ENCODE data around the gene SNAI3. TPM values are rescaled to one million over a fixed set of nuclear protein-coding genes. Genes with fewer than 3 reads are reported as not detected.
A peak's percentile ranks its signal among the peaks of the same experiment; 100 is the strongest.

Gene SNAI3
- total and polyA plus RNA-seq, 2 of the 8 experiments (the other 6 are each of a cell fraction or from before 2014, with no cell fraction given): 8.5 to 13.3 TPM

- Histone ChIP-seq H2BK15ac (ENCODE audit: low read length) (no peak overlapping the region), H3K4ac (replicated peaks; ENCODE audit: insufficient read length, low read depth, low read length) (no peak overlapping the region), H4K8ac (ENCODE audit: extremely low read depth, insufficient read depth, low read length) (peak overlapping the region; percentile 14), H3K18ac (ENCODE audit: extremely low read depth, low read length) (no peak overlapping the region; the same call in 1 of the 2 replicates), H3K4me1 (replicated peaks in 1 of 4; ENCODE audit: control insufficient read depth in 3 of 4, insufficient read depth in 4 of 4, low read length in 3 of 4) (peaks cover 0 to 27% (median 12%) of the 10 kb centered on the region in 4 experiments; a peak in 6 of 7 replicates), H2BK12ac (ENCODE audit: low read depth, low read length) (no peak overlapping the region), H3K27ac (ENCODE audit: low read depth, low read length) (no peak overlapping the region), H4K91ac (replicated peaks; ENCODE audit: insufficient read length, low read length) (no peak overlapping the region), H4K20me1 (replicated peaks in 1 of 2; ENCODE audit: control insufficient read depth in 1 of 2, insufficient read depth in 2 of 2, low read length in 2 of 2) (peaks cover 2 to 7% of the 10 kb centered on the region in 2 experiments), H3K36me3 (ENCODE audit: control insufficient read depth in 2 of 4, insufficient read depth in 4 of 4, low read length in 3 of 4) (peaks cover 4 to 20% (median 11%) of the 10 kb centered on the region in 4 experiments; a peak in 5 of 8 replicates), H3K56ac (replicated peaks; ENCODE audit: insufficient read length, low read depth, low read length) (no peak overlapping the region), H4K5ac (ENCODE audit: insufficient read length, low read depth, low read length) (no peak overlapping the region), H3K79me2 (ENCODE audit: control insufficient read depth in 1 of 2, insufficient read depth in 2 of 2, low read length in 2 of 2) (no peaks in the 10 kb centered on the region), H2BK20ac (ENCODE audit: low read length) (no peak overlapping the region), H3K9ac (replicated peaks in 1 of 4; ENCODE audit: extremely low read depth in 1 of 4, low read depth in 3 of 4, low read length in 3 of 4) (no peak overlapping the region), H2BK5ac (ENCODE audit: low read depth, low read length) (no peak overlapping the region), H3K14ac (ENCODE audit: insufficient read length) (no peak overlapping the region), H3K27me3 (replicated peaks in 1 of 4; ENCODE audit: control insufficient read depth in 3 of 4, extremely low read depth in 1 of 4, insufficient read depth in 3 of 4, low read length in 3 of 4) (peaks cover 0 to 4% (median 0%) of the 10 kb centered on the region in 4 experiments; a peak in 2 of 7 replicates), H3K79me1 (ENCODE audit: low read depth, low read length) (no peaks in the 10 kb centered on the region; the same call in 1 of the 2 replicates), H3K4me2 (ENCODE audit: insufficient read depth in 1 of 2, low read depth in 2 of 2, low read length in 2 of 2) (no peak overlapping the region), H3K23ac (ENCODE audit: insufficient read length) (no peak overlapping the region), H2AK5ac (ENCODE audit: low read depth, low read length) (no peak overlapping the region), H3K9me3 (ENCODE audit: insufficient read depth in 2 of 2, low read depth in 1 of 2, low read length in 1 of 2) (no peaks in the 10 kb centered on the region), H3K23me2 (ENCODE audit: low read depth, low read length) (peaks cover 8% of the 10 kb centered on the region), H3K4me3 (ENCODE audit: extremely low read depth in 1 of 4, insufficient read depth in 2 of 4, low read depth in 3 of 4, low read length in 4 of 4) (no peak overlapping the region), H2AFZ (ENCODE audit: low read length) (no peak overlapping the region), H2BK120ac (replicated peaks; ENCODE audit: low read depth, low read length) (no peak overlapping the region)
- FAIRE-seq (no peak), DNase-seq (ENCODE audit: low read depth in 1 of 2, low spot score in 2 of 2) (no peak)
- ChIA-PET CTCF (ENCODE audit: partially characterized antibody) (interaction anchor here (0.7 to 11.2 kb wide), 16 partner anchors 8 to 225 kb away, joined by 3 to 89 read pairs (median 5); partner anchors contain the start of genes CYBA, GALNS and TRAPPC2L), POLR2A (ENCODE audit: partially characterized antibody) (interaction anchor here (0.9 to 2.0 kb wide), 3 partner anchors 9 to 30 kb away, joined by 3 to 6 read pairs (median 5); no protein-coding TSS in a partner anchor)
- no peak for TF ChIP-seq JUND (IDR thresholded peaks at IDR 0.05; ENCODE audit: low read length)
- TF ChIP-seq EGR1 (IDR thresholded peaks at IDR 0.05; ENCODE audit: borderline replicate concordance, low read depth, low read length): no peak
- no peak for TF ChIP-seq SP2 (IDR thresholded peaks at IDR 0.05; ENCODE audit: low read length)
- no peak for TF ChIP-seq BRCA1 (IDR thresholded peaks at IDR 0.05; ENCODE audit: low read depth, low read length)
- no peak for TF ChIP-seq EZH2 (IDR thresholded peaks at IDR 0.05; ENCODE audit: low read depth, low read length, severe bottlenecking)
- no peak for TF ChIP-seq ASH2L (IDR thresholded peaks at IDR 0.05; ENCODE audit: low read length)
- TF ChIP-seq, protein P1, sequence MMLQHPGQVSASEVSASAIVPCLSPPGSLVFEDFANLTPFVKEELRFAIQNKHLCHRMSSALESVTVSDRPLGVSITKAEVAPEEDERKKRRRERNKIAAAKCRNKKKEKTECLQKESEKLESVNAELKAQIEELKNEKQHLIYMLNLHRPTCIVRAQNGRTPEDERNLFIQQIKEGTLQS (IDR thresholded peaks at IDR 0.05; ENCODE audit: insufficient read depth, low read depth, low read length): no peak
- no peak for TF ChIP-seq SIN3A (conservative IDR thresholded peaks at IDR 0.05 in 1 of 2, IDR thresholded peaks at IDR 0.05 in 1 of 2; ENCODE audit: low read depth in 1 of 2, low read length in 2 of 2)
- TF ChIP-seq GABPA (IDR thresholded peaks at IDR 0.05; ENCODE audit: borderline replicate concordance, insufficient read depth, low read length): no peak
- 90% methylated on average over 23 of the region's 30 CpGs; no CpG with 5 or more reads in 1 of the 2 experiments for WGBS, 2 experiments (ENCODE audit: extremely low coverage in 1 of 2, insufficient coverage in 1 of 2, insufficient read length in 1 of 2, insufficient replicate concordance in 2 of 2, low coverage in 1 of 2, low lambda C conversion rate in 2 of 2, missing lambda C conversion rate in 1 of 2)
Measured at GRCh38 chr16:88631920-88632586, 54.3 kb downstream of the SNAI3 start.

Measured in H1 (cell line).